ENCODE measurements around the gene CXCR5.

The CXCR5 gene

GRCh38 chr11:118900535-118901384, 17.1 kb downstream of the CXCR5 start:
- no peak overlapping the region for H3K4ac ChIP-seq (ENCODE audit: low read depth, low read length)
- H2BK15ac ChIP-seq (replicated peaks; ENCODE audit: low read depth): no peak overlapping the region
- H3K4me3 ChIP-seq (ENCODE audit: low read length): no peak overlapping the region
- no peaks in the 10 kb centered on the region for H3K27me3 ChIP-seq (ENCODE audit: insufficient read depth, low read length, poor library complexity)
- peaks cover 2% of the 10 kb centered on the region for H3K79me2 ChIP-seq (ENCODE audit: control insufficient read depth, insufficient read depth, low read length)
- H3K27ac ChIP-seq (ENCODE audit: low read depth, low read length): no peak overlapping the region
- H3K79me1 ChIP-seq (ENCODE audit: low read length): peaks cover 7% of the 10 kb centered on the region
- no CpG with 5 or more reads among the region's 29 CpGs for WGBS (ENCODE audit: extremely low coverage, insufficient coverage, low lambda C conversion rate)
- H3K36me3 ChIP-seq (ENCODE audit: control insufficient read depth, insufficient read depth, low read length): peaks cover 10% of the 10 kb centered on the region
- H3K9ac ChIP-seq (ENCODE audit: low read length): no peak overlapping the region
- peaks cover 6% of the 10 kb centered on the region for H3K4me1 ChIP-seq (ENCODE audit: control insufficient read depth, low read depth, low read length)
- no peak overlapping the region for H2AK5ac ChIP-seq (ENCODE audit: low read length)
- H2BK120ac ChIP-seq (ENCODE audit: low read depth, low read length): no peak overlapping the region
- H3K4me2 ChIP-seq (ENCODE audit: low read length): no peak overlapping the region
- no peak overlapping the region for H4K8ac ChIP-seq (ENCODE audit: low read depth, low read length)
- DNase-seq: no peak
- no peak overlapping the region for H3K56ac ChIP-seq (ENCODE audit: low read length)
- no peak overlapping the region for H3K18ac ChIP-seq (ENCODE audit: low read length)
- no peak overlapping the region for H3K23ac ChIP-seq (ENCODE audit: low read length)
- no peak overlapping the region for H4K5ac ChIP-seq (ENCODE audit: low read length)
- H2BK5ac ChIP-seq (ENCODE audit: low read length): no peak overlapping the region

- Histone ChIP-seq H3K4ac (ENCODE audit: low read depth, low read length) (no peak overlapping the region), H2AK5ac (ENCODE audit: low read length) (no peak overlapping the region), H3K4me2 (ENCODE audit: low read length) (no peak overlapping the region), H3K4me1 (ENCODE audit: control insufficient read depth, low read depth, low read length) (peaks cover 2% of the 10 kb centered on the region), H3K9ac (ENCODE audit: low read length) (no peak overlapping the region), H3K23ac (ENCODE audit: low read length) (no peak overlapping the region), H3K27ac (ENCODE audit: low read depth, low read length) (no peak overlapping the region), H4K8ac (ENCODE audit: low read depth, low read length) (no peak overlapping the region), H3K36me3 (ENCODE audit: control insufficient read depth, insufficient read depth, low read length) (peaks cover 10% of the 10 kb centered on the region), H2BK5ac (ENCODE audit: low read length) (no peak overlapping the region), H2BK120ac (ENCODE audit: low read depth, low read length) (no peak overlapping the region), H3K18ac (ENCODE audit: low read length) (no peak overlapping the region), H3K27me3 (ENCODE audit: insufficient read depth, low read length, poor library complexity) (no peaks in the 10 kb centered on the region), H2BK15ac (replicated peaks; ENCODE audit: low read depth) (no peak overlapping the region), H3K79me1 (ENCODE audit: low read length) (peaks cover 7% of the 10 kb centered on the region), H3K79me2 (ENCODE audit: control insufficient read depth, insufficient read depth, low read length) (peaks cover 6% of the 10 kb centered on the region), H3K4me3 (ENCODE audit: low read length) (no peak overlapping the region), H3K56ac (ENCODE audit: low read length) (no peak overlapping the region), H4K5ac (ENCODE audit: low read length) (no peak overlapping the region)
- DNase-seq: no peak
- WGBS (ENCODE audit: extremely low coverage, insufficient coverage, low lambda C conversion rate): no CpG with 5 or more reads among the region's 31 CpGs
Measured at GRCh38 chr11:118901494-118902335, 18.0 kb downstream of the CXCR5 start.

GRCh38 chr11:118902336-118903203, 18.9 kb downstream of the CXCR5 start:
- no peaks in the 10 kb centered on the region for H3K27me3 ChIP-seq (ENCODE audit: insufficient read depth, low read length, poor library complexity)
- no peak overlapping the region for H2BK120ac ChIP-seq (ENCODE audit: low read depth, low read length)
- H4K8ac ChIP-seq (ENCODE audit: low read depth, low read length): no peak overlapping the region
- no peak overlapping the region for H3K4ac ChIP-seq (ENCODE audit: low read depth, low read length)
- H2AK5ac ChIP-seq (ENCODE audit: low read length): no peak overlapping the region
- H3K23ac ChIP-seq (ENCODE audit: low read length): no peak overlapping the region
- peaks cover 8% of the 10 kb centered on the region for H3K36me3 ChIP-seq (ENCODE audit: control insufficient read depth, insufficient read depth, low read length)
- H2BK5ac ChIP-seq (ENCODE audit: low read length): no peak overlapping the region
- no peak overlapping the region for H3K18ac ChIP-seq (ENCODE audit: low read length)
- H3K4me1 ChIP-seq (ENCODE audit: control insufficient read depth, low read depth, low read length): peaks cover 5% of the 10 kb centered on the region
- H3K79me2 ChIP-seq (ENCODE audit: control insufficient read depth, insufficient read depth, low read length): peaks cover 6% of the 10 kb centered on the region
- no peak overlapping the region for H3K9ac ChIP-seq (ENCODE audit: low read length)
- no peak overlapping the region for H3K56ac ChIP-seq (ENCODE audit: low read length)
- H4K5ac ChIP-seq (ENCODE audit: low read length): no peak overlapping the region
- H3K4me3 ChIP-seq (ENCODE audit: low read length): no peak overlapping the region
- DNase-seq: no peak
- H3K27ac ChIP-seq (ENCODE audit: low read depth, low read length): no peak overlapping the region
- WGBS (ENCODE audit: extremely low coverage, insufficient coverage, low lambda C conversion rate): no CpG with 5 or more reads among the region's 37 CpGs
- no peak overlapping the region for H3K4me2 ChIP-seq (ENCODE audit: low read length)
- H3K79me1 ChIP-seq (ENCODE audit: low read length): peaks cover 9% of the 10 kb centered on the region
- no peak overlapping the region for H2BK15ac ChIP-seq (replicated peaks; ENCODE audit: low read depth)

GRCh38 chr11:118903204-118904015, 19.7 kb downstream of the CXCR5 start:
- peaks cover 13% of the 10 kb centered on the region for H3K79me2 ChIP-seq (ENCODE audit: control insufficient read depth, insufficient read depth, low read length)
- H3K27me3 ChIP-seq (ENCODE audit: insufficient read depth, low read length, poor library complexity): no peaks in the 10 kb centered on the region
- H3K9ac ChIP-seq (ENCODE audit: low read length): no peak overlapping the region
- no peak overlapping the region for H2BK15ac ChIP-seq (replicated peaks; ENCODE audit: low read depth)
- no peak overlapping the region for H3K27ac ChIP-seq (ENCODE audit: low read depth, low read length)
- peaks cover 11% of the 10 kb centered on the region for H3K4me1 ChIP-seq (ENCODE audit: control insufficient read depth, low read depth, low read length)
- no peak overlapping the region for H3K4ac ChIP-seq (ENCODE audit: low read depth, low read length)
- no peak for DNase-seq
- H2BK5ac ChIP-seq (ENCODE audit: low read length): no peak overlapping the region
- H4K5ac ChIP-seq (ENCODE audit: low read length): no peak overlapping the region
- H3K79me1 ChIP-seq (ENCODE audit: low read length): peaks cover 15% of the 10 kb centered on the region
- H3K56ac ChIP-seq (ENCODE audit: low read length): no peak overlapping the region
- no peak overlapping the region for H4K8ac ChIP-seq (ENCODE audit: low read depth, low read length)
- H3K4me2 ChIP-seq (ENCODE audit: low read length): no peak overlapping the region
- H2BK120ac ChIP-seq (ENCODE audit: low read depth, low read length): no peak overlapping the region
- peaks cover 8% of the 10 kb centered on the region for H3K36me3 ChIP-seq (ENCODE audit: control insufficient read depth, insufficient read depth, low read length)
- H3K4me3 ChIP-seq (ENCODE audit: low read length): no peak overlapping the region
- H2AK5ac ChIP-seq (ENCODE audit: low read length): no peak overlapping the region
- no CpG with 5 or more reads among the region's 21 CpGs for WGBS (ENCODE audit: extremely low coverage, insufficient coverage, low lambda C conversion rate)
- no peak overlapping the region for H3K23ac ChIP-seq (ENCODE audit: low read length)
- no peak overlapping the region for H3K18ac ChIP-seq (ENCODE audit: low read length)

Measured in mesendoderm (in vitro differentiated cells).